Keratinocyte (primary cell): Measurements from ENCODE around the gene DIAPH2. TPM values are rescaled to one million over a fixed set of nuclear protein-coding genes. Genes with fewer than 3 reads are reported as not detected.

ENCODE experiments used
- DNase-seq: peaks from one replicate; pipeline ENCODE4 v3.0.0-alpha.2; 2011; ENCODE audit warnings: low read depth, missing footprints, low spot score
- FAIRE-seq: peaks from 2 replicates; lab custom pipeline; 2011; peaks lifted over from hg19 to GRCh38; lab: Jason Lieb, UNC
- H2AFZ ChIP-seq: 2 replicates; pipeline ENCODE4 v1.6.0; 2012; ENCODE audit warnings: low read length, control low read depth, inconsistent platforms; ENCODE audit not compliant: control insufficient read depth
- H3K27ac ChIP-seq: 2 replicates; pipeline ENCODE4 v1.5.1; 2011; ENCODE audit warnings: low read length; ENCODE audit not compliant: control insufficient read depth, insufficient read depth
- H3K27me3 ChIP-seq: 3 replicates; pipeline ENCODE4 v1.6.0; 2011; ENCODE audit warnings: low read length; ENCODE audit not compliant: control insufficient read depth, insufficient read depth; ENCODE audit errors: extremely low read depth
- H3K36me3 ChIP-seq, 2 experiments: 2 replicates in 1 of 2; 3 replicates in 1 of 2; pipeline ENCODE4 v1.5.1; 2011; ENCODE audit warnings: low read length in 2 of 2, mild to moderate bottlenecking in 1 of 2; ENCODE audit not compliant: control insufficient read depth in 2 of 2, insufficient read depth in 2 of 2; ENCODE audit errors: extremely low read depth in 1 of 2
- H3K4me1 ChIP-seq: 3 replicates; pipeline ENCODE4 v1.5.1; 2011; ENCODE audit warnings: low read length; ENCODE audit not compliant: control insufficient read depth, insufficient read depth; ENCODE audit errors: extremely low read depth
- H3K4me2 ChIP-seq: 3 replicates; pipeline ENCODE4 v1.6.0; 2011; ENCODE audit warnings: low read depth, low read length; ENCODE audit not compliant: control insufficient read depth, insufficient read depth; ENCODE audit errors: extremely low read depth
- H3K4me3 ChIP-seq, 3 experiments: fragments of 200-600 bp in 1 of 3; sonication (generic) in 1 of 3; 2 replicates in 2 of 3; 3 replicates in 1 of 3; pipeline ENCODE4 v1.5.1; 2011 to 2016; ENCODE audit warnings: low read length in 3 of 3, mild to moderate bottlenecking in 3 of 3, control low read depth in 2 of 3, inconsistent platforms in 1 of 3, low read depth in 1 of 3, mixed read lengths in 1 of 3, mixed run types in 1 of 3, moderate library complexity in 1 of 3; ENCODE audit not compliant: control insufficient read depth in 2 of 3, insufficient read depth in 2 of 3; ENCODE audit errors: extremely low read depth in 1 of 3
- H3K79me2 ChIP-seq: 2 replicates; pipeline ENCODE4 v1.6.0; 2012; ENCODE audit warnings: low read length; ENCODE audit not compliant: control insufficient read depth, insufficient read depth
- H3K9ac ChIP-seq: 3 replicates; pipeline ENCODE4 v1.6.0; 2011; ENCODE audit warnings: low read length; ENCODE audit not compliant: control insufficient read depth, insufficient read depth; ENCODE audit errors: extremely low read depth
- H3K9me1 ChIP-seq: 3 replicates; pipeline ENCODE4 v1.6.0; 2011; ENCODE audit warnings: low read length; ENCODE audit not compliant: control insufficient read depth, insufficient read depth; ENCODE audit errors: extremely low read depth
- H3K9me3 ChIP-seq: 2 replicates; pipeline ENCODE4 v1.5.1; 2012; ENCODE audit warnings: low read depth, low read length; ENCODE audit not compliant: control insufficient read depth
- H4K20me1 ChIP-seq: 3 replicates; pipeline ENCODE4 v1.6.0; 2011; ENCODE audit warnings: low read length; ENCODE audit not compliant: control insufficient read depth, insufficient read depth; ENCODE audit errors: extremely low read depth
- CTCF ChIP-seq, 3 experiments: IDR thresholded peaks in 1 of 3; conservative IDR thresholded peaks in 1 of 3; optimal IDR thresholded peaks in 1 of 3; 2 replicates in 2 of 3; 3 replicates in 1 of 3; pipeline versions ENCODE3 to v1.5.1; 2011; ENCODE audit warnings: low read length in 3 of 3, mild to moderate bottlenecking in 3 of 3, moderate library complexity in 2 of 3, control low read depth in 1 of 3, inconsistent platforms in 1 of 3; ENCODE audit not compliant: insufficient read depth in 2 of 3; ENCODE audit errors: extremely low read depth in 1 of 3
- EZH2 ChIP-seq: IDR thresholded peaks from one replicate; pipeline ENCODE4 v1.6.1; 2012; ENCODE audit warnings: inconsistent platforms, mild to moderate bottlenecking, low read length, moderate library complexity
- dilution Hi-C: fragments of 300-500 bp; cut with MboI; formaldehyde crosslinking; loops from one replicate; pipeline ENCODE4 v1.7.0; 2020; ENCODE audit warnings: low sequenced_read_pairs; ENCODE audit not compliant: extremely low pct_ligation_motif_present
- polyA plus RNA-seq, 5 experiments: library from polyadenylated mRNA; depleted of rRNA in 3 of 5; stranded (reverse) in 3 of 5; stranded (forward) in 1 of 5; unstranded in 1 of 5; fragments of >200 nt; gene quantifications; 1 replicate in 1 of 5; 2 replicates in 3 of 5; 3 replicates in 1 of 5; pipeline versions ENCODE4 v1.2.1 to v1.2.3, GENCODE V29; 2011 to 2012; ENCODE audit warnings: missing spikeins in 2 of 5, low read depth in 1 of 5, low replicate concordance in 1 of 5

The DIAPH2 gene
- polyA plus RNA-seq, 1 donor (not counting 4 experiments of a cell fraction or from before 2014, with no cell fraction given), result 7.4 TPM

- DNase-seq (no peak), FAIRE-seq (no peak)
- dilution Hi-C loops, result no loop called here
These were observed 239.9 kb downstream of the DIAPH2 start for GRCh38 chrX:96924581-96924980.

GRCh38 chrX:96929036-96929435 lies 244.4 kb downstream of the DIAPH2 start:
- no peak overlapping the region for H3K9ac ChIP-seq
- H3K4me3 ChIP-seq, result no peak overlapping the region
- H3K27me3 ChIP-seq, result no peaks in the 10 kb centered on the region
- no peaks in the 10 kb centered on the region for H3K9me3 ChIP-seq
- H3K4me2 ChIP-seq, result no peak overlapping the region
- no peak overlapping the region for H2AFZ ChIP-seq
- dilution Hi-C loops, result no loop called here
- TF ChIP-seq CTCF (optimal IDR thresholded peaks at IDR 0.05 in 1 of 3, IDR thresholded peaks at IDR 0.05 in 1 of 3, conservative IDR thresholded peaks at IDR 0.05 in 1 of 3; ENCODE audit: extremely low read depth in 1 of 3, insufficient read depth in 2 of 3, low read length in 3 of 3), result no peak
- TF ChIP-seq EZH2, result no peak
- H3K36me3 ChIP-seq, result no peaks in the 10 kb centered on the region
- no peak for FAIRE-seq
- no peak overlapping the region for H3K27ac ChIP-seq
- no peak for DNase-seq
- no peaks in the 10 kb centered on the region for H3K9me1 ChIP-seq
- no peaks in the 10 kb centered on the region for H3K79me2 ChIP-seq
- no peaks in the 10 kb centered on the region for H4K20me1 ChIP-seq
- H3K4me1 ChIP-seq, result no peaks in the 10 kb centered on the region

More at GRCh38 chrX:96924581-96924980, 239.9 kb downstream of the DIAPH2 start:
- H3K9me1 ChIP-seq, result no peaks in the 10 kb centered on the region
- H3K9ac ChIP-seq, result no peak overlapping the region
- H3K79me2 ChIP-seq, result no peaks in the 10 kb centered on the region
- no peak overlapping the region for H3K27ac ChIP-seq
- H3K9me3 ChIP-seq, result no peaks in the 10 kb centered on the region
- no peaks in the 10 kb centered on the region for H3K36me3 ChIP-seq
- no peak for TF ChIP-seq CTCF (optimal IDR thresholded peaks at IDR 0.05 in 1 of 3, IDR thresholded peaks at IDR 0.05 in 1 of 3, conservative IDR thresholded peaks at IDR 0.05 in 1 of 3; ENCODE audit: extremely low read depth in 1 of 3, insufficient read depth in 2 of 3, low read length in 3 of 3)
- no peak for TF ChIP-seq EZH2
- no peak overlapping the region for H3K4me3 ChIP-seq
- no peak overlapping the region for H2AFZ ChIP-seq
- H3K4me1 ChIP-seq, result no peaks in the 10 kb centered on the region
- H3K4me2 ChIP-seq, result no peak overlapping the region
- no peaks in the 10 kb centered on the region for H3K27me3 ChIP-seq
- no peaks in the 10 kb centered on the region for H4K20me1 ChIP-seq
